H1 (cell line): ENCODE data around the gene MYO9A. TPM values are rescaled to one million over a fixed set of nuclear protein-coding genes. Genes with fewer than 3 reads are reported as not detected.

Experiments
- MAFK ChIP-seq: IDR thresholded peaks from 2 replicates; pipeline ENCODE4 v1.6.1; 2012; ENCODE audit warnings: low read depth, mild to moderate bottlenecking, improper control_type of control experiment, low read length
- PHF8 ChIP-seq: fragments of 200-600 bp; sonication (generic); conservative IDR thresholded peaks from 2 replicates; pipeline ENCODE4 v1.7.1; 2012; ENCODE audit warnings: low read depth, mild to moderate bottlenecking, inconsistent platforms, low read length, moderate library complexity
- polyA plus RNA-seq, 7 experiments: library from polyadenylated mRNA; depleted of rRNA in 3 of 7; stranded (reverse) in 5 of 7; unstranded in 2 of 7; fragments of >200 nt in 5 of 7; fragments of 200-250 nt in 2 of 7; gene quantifications; 1 replicate in 5 of 7; 2 replicates in 1 of 7; 4 replicates in 1 of 7; pipeline versions ENCODE4 v1.2.1 to v1.2.3, GENCODE V29; 2011 to 2013; ENCODE audit warnings: missing spikeins in 2 of 7, mixed read lengths in 2 of 7
- total RNA-seq: library from RNA; stranded (reverse); fragmentation: NEBNext Ultra II Directional; extraction: Animal tissue kit (Norgen Biotek cat#: 25700); gene quantifications from 2 replicates; pipeline ENCODE4 v1.2.1, GENCODE V29; 2021
- TF ChIP-seq, protein P1 (sequence below): IDR thresholded peaks from 2 replicates; pipeline ENCODE4 v1.6.1; 2011; ENCODE audit warnings: low read depth, mild to moderate bottlenecking, low read length; ENCODE audit not compliant: insufficient read depth

Gene MYO9A
- total and polyA plus RNA-seq, 2 of the 8 experiments (the other 6 are each of a cell fraction or from before 2014, with no cell fraction given) = 3.9 to 26.0 TPM

DNA sequence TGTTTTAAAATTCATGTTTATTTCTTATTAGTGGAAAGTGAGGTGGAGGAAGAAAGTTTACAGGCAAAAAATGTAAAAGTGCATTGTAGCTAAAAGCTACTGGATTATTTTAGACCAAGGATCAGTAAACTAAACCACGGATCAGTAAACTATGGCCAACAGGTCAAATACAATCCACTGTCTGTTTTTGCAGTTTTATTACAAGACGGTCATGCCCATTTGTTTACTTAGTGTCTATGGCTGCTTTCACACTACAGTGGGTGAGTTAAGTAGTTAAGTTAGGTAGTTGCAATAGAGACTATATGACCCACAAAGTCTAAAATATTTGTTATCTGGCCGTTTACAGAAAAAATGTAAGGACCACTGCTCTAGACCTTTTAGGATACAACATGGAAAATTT is 225.6 kb downstream of the MYO9A start (continued):
- TF ChIP-seq, protein P1, sequence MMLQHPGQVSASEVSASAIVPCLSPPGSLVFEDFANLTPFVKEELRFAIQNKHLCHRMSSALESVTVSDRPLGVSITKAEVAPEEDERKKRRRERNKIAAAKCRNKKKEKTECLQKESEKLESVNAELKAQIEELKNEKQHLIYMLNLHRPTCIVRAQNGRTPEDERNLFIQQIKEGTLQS = no peak
- TF ChIP-seq PHF8 (no peak), MAFK (no peak)
